ENCODE results near the gene SPATC1L. TPM values are rescaled to one million over a fixed set of nuclear protein-coding genes. Genes with fewer than 3 reads are reported as not detected.

SPATC1L gene
- total RNA-seq, 1 donor from 2014 or later = 1.1 TPM

DNA sequence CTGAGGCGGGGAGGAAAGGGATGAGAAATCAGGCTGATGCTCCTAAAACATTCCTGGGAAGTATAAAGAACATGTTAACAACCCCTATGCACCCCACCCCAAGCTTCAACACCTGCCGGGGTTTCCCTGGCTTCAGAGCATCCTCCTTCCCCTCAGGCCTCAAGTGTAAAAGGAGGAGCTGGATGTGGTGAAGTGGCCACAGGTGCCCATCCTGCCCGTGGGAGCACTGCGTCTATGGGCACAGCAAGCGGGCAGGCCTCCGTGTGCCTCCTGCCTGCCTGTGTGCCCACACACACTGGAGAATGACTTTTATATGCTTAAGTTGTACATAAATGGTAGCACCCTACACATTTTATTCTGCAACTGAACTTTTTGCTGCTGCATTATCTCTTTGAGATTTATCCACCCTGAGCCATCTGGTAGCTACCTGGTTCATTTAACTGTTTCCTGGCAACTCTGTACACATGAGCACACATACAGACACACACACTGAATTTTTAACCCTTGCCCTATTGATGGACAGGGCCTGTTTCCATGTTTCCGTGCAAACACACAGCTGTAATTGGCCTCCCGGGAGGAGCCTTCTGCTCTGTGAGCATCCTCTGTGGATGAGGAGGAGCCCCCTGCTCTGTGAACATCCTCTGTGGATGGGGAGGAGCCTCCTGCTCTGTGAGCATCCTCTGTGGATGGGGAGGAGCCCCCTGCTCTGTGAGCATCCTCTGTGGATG, 15.4 kb downstream of the SPATC1L start:
- no peak for FAIRE-seq
- no peaks in the 10 kb centered on the region for H3K36me3 ChIP-seq (ENCODE audit: control insufficient read depth, insufficient read depth, low read length)
- TF ChIP-seq, protein P1, sequence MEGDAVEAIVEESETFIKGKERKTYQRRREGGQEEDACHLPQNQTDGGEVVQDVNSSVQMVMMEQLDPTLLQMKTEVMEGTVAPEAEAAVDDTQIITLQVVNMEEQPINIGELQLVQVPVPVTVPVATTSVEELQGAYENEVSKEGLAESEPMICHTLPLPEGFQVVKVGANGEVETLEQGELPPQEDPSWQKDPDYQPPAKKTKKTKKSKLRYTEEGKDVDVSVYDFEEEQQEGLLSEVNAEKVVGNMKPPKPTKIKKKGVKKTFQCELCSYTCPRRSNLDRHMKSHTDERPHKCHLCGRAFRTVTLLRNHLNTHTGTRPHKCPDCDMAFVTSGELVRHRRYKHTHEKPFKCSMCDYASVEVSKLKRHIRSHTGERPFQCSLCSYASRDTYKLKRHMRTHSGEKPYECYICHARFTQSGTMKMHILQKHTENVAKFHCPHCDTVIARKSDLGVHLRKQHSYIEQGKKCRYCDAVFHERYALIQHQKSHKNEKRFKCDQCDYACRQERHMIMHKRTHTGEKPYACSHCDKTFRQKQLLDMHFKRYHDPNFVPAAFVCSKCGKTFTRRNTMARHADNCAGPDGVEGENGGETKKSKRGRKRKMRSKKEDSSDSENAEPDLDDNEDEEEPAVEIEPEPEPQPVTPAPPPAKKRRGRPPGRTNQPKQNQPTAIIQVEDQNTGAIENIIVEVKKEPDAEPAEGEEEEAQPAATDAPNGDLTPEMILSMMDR (IDR thresholded peaks at IDR 0.05; ENCODE audit: insufficient read depth, low read length, severe bottlenecking) = no peak
- no peak overlapping the region for H3K4me3 ChIP-seq (ENCODE audit: low read depth, low read length)
- no peaks in the 10 kb centered on the region for H3K27me3 ChIP-seq (ENCODE audit: control insufficient read depth, insufficient read depth, low read length)
- DNase-seq (ENCODE audit: low read depth) = no peak

DNA sequence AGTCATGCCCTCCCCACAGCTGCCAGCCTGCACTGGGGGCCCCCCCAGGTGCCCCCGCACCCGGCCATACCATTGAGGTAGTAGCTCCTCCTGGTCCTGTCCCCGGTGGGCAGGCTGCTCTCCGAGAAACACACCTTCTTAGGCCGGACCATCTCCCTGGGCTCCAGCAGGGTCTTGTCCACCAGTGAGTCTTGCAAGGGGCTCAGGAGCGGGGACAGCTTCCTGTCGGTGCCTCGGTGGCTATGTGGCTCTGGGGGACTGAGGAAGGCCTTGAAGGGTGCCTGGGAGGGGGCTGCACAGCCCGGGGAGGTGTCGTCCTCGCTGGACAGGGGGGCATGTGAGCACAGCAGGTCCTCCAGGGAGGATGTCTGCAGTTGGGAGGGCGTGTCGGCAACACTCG, 16.0 kb downstream of the SPATC1L start:
- DNase-seq (ENCODE audit: low read depth) (no peak), FAIRE-seq (no peak)
- H3K27me3 ChIP-seq (ENCODE audit: control insufficient read depth, insufficient read depth, low read length) = no peaks in the 10 kb centered on the region
- no peak overlapping the region for H3K4me3 ChIP-seq (ENCODE audit: low read depth, low read length)
- TF ChIP-seq, protein P1 (IDR thresholded peaks at IDR 0.05; ENCODE audit: insufficient read depth, low read length, severe bottlenecking) = no peak
- H3K36me3 ChIP-seq (ENCODE audit: control insufficient read depth, insufficient read depth, low read length) = no peaks in the 10 kb centered on the region

DNA sequence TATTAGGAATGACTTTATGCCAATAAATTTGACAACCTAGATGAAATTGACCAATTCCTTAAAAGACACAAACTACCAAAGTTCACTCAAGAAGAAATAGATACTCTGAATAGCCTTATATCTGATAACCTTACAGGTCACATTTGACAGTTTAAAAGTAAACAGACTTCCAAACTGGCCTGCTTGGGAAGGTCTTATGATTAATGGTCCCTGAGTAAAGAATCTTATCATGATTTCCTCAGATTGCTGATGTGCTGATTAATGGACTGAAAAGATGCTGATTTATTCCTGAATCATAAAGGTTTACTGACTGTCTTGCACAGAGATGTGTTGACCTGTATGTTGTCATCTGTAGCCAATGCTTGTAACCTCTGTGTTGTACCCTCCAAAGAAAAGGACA, 19.2 kb downstream of the SPATC1L start:
- FAIRE-seq = no peak
- Histone ChIP-seq H3K27me3 (ENCODE audit: control insufficient read depth, insufficient read depth, low read length) (no peaks in the 10 kb centered on the region), H3K36me3 (ENCODE audit: control insufficient read depth, insufficient read depth, low read length) (no peaks in the 10 kb centered on the region), H3K4me3 (ENCODE audit: low read depth, low read length) (no peak overlapping the region)
- TF ChIP-seq, protein P1 (IDR thresholded peaks at IDR 0.05; ENCODE audit: insufficient read depth, low read length, severe bottlenecking) = no peak
- no peak for DNase-seq (ENCODE audit: low read depth)

DNA sequence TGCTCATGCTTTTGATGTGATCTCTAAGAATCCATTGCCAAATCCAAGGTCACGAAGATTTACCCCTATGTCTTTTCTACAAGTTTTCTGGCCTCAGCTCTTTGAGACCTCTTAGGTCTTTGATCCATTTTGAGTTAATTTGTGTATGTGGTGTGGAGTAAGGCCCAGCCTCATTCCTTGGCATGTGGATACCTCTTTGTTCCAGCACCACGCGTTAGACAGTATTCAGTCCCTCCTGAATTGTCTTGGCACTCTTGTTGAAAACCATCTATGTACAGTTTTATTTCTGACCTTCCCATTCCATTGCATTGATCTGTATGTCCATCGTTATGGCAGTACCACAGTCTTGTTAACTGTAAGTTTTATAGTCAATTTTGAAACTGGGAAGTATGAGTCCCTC, 20.9 kb downstream of the SPATC1L start:
- Histone ChIP-seq H3K27me3 (ENCODE audit: control insufficient read depth, insufficient read depth, low read length) (no peaks in the 10 kb centered on the region), H3K36me3 (ENCODE audit: control insufficient read depth, insufficient read depth, low read length) (no peaks in the 10 kb centered on the region), H3K4me3 (ENCODE audit: low read depth, low read length) (no peak overlapping the region)
- DNase-seq (ENCODE audit: low read depth) (no peak), FAIRE-seq (no peak)
- TF ChIP-seq, protein P1 (IDR thresholded peaks at IDR 0.05; ENCODE audit: insufficient read depth, low read length, severe bottlenecking) = no peak

DNA sequence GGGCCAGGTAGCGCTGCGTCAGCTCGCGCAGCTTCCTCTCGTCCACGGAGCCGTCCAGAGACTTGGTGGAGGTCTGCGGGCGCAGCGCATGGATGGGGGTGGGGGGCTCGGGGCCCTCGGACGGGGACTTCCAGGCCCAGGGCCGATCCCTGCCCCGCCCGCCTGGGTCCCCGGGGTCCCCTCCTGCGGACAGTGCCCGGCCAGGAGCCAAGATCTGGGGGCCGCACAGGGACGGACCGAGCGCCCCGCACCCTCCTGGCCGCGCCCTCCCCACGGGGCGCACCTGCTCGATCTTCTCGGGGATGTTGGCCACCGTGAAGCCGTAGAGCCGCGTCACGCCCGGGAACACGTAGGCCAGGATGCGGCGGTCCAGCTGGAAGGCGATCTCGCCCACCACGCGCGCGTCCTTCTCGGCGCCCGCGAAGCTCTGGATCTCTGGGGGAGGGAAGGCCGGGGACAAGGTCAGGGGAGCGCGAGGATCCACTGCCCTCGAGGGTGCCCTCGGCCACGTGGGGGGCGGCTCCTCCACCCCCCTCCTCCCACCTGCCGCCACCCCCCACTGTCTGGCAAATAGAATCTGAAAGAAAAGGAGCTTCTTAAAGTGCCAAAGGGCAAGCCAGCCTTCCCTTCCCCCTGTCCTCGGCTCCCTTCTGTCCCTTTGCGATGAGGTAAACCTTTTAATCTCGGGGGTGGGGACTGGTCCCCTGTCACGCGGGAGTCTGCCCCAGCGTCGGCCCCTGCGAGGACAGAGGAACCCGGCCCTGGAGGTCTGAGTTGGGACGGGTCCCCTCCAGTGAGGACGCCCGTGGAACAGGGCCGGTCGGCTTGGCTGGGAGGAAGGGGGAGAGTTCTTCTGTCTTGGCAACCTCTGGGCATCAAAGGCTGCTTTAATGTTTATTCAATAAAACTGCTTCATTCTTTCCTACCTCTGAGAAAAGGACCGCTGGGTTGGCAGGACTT, 22.3 kb downstream of the SPATC1L start:
- no peak for FAIRE-seq
- no peaks in the 10 kb centered on the region for H3K36me3 ChIP-seq (ENCODE audit: control insufficient read depth, insufficient read depth, low read length)
- no peaks in the 10 kb centered on the region for H3K27me3 ChIP-seq (ENCODE audit: control insufficient read depth, insufficient read depth, low read length)
- DNase-seq (ENCODE audit: low read depth) = no peak
- TF ChIP-seq, protein P1 (IDR thresholded peaks at IDR 0.05; ENCODE audit: insufficient read depth, low read length, severe bottlenecking) = no peak
- no peak overlapping the region for H3K4me3 ChIP-seq (ENCODE audit: low read depth, low read length)

All from bronchial epithelial cell (primary cell).